Stomach (tissue), 4 donors: ENCODE results near the gene ALPK1.

Experiments used
- CTCF ChIP-seq, 7 experiments: fragments of 450-650 bp in 4 of 7; fragments of 200-600 bp in 3 of 7; sonication (generic) in 3 of 7; IDR thresholded peaks; one replicate each; pipeline ENCODE4 v1.5.1; 2016 to 2019; ENCODE audit warnings: antibody characterized with exemption in 7 of 7, control low read depth in 2 of 7, mild to moderate bottlenecking in 1 of 7
- POLR2AphosphoS5 ChIP-seq, 3 donors: sonication (generic); formaldehyde crosslinking; IDR thresholded peaks; one replicate each; pipeline ENCODE4 v1.6.1; 2016; ENCODE audit warnings: antibody characterized with exemption in 3 of 3

GRCh38 chr4:112322866-112323265 is 25.7 kb downstream of the ALPK1 start:
- no peak for TF ChIP-seq CTCF (IDR thresholded peaks at IDR 0.05)
- no peak for TF ChIP-seq POLR2AphosphoS5 (IDR thresholded peaks at IDR 0.05)
